ENCODE results near the gene XXYLT1.

Gene XXYLT1

DNA sequence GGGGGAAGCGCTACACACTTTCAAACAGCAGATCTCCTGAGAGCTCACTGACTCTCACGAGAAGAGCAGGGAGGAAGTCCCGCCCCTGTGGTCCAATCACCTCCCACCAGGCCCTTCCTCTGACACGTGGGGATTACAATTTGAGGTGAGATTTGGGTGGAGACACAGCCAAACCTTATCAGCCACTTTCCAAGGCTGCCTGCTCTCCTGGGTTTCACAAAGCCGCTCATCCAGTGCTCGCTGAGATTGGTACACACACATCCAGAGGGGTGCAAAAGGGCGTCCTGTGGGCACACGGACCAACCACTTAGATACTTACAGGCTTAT lies 23.1 kb downstream of the XXYLT1 start:
- no peak for TF ChIP-seq BACH2 (CRISPR knock-in tag; IDR thresholded peaks at IDR 0.05; ENCODE audit: borderline replicate concordance)
- TF ChIP-seq, protein P1, sequence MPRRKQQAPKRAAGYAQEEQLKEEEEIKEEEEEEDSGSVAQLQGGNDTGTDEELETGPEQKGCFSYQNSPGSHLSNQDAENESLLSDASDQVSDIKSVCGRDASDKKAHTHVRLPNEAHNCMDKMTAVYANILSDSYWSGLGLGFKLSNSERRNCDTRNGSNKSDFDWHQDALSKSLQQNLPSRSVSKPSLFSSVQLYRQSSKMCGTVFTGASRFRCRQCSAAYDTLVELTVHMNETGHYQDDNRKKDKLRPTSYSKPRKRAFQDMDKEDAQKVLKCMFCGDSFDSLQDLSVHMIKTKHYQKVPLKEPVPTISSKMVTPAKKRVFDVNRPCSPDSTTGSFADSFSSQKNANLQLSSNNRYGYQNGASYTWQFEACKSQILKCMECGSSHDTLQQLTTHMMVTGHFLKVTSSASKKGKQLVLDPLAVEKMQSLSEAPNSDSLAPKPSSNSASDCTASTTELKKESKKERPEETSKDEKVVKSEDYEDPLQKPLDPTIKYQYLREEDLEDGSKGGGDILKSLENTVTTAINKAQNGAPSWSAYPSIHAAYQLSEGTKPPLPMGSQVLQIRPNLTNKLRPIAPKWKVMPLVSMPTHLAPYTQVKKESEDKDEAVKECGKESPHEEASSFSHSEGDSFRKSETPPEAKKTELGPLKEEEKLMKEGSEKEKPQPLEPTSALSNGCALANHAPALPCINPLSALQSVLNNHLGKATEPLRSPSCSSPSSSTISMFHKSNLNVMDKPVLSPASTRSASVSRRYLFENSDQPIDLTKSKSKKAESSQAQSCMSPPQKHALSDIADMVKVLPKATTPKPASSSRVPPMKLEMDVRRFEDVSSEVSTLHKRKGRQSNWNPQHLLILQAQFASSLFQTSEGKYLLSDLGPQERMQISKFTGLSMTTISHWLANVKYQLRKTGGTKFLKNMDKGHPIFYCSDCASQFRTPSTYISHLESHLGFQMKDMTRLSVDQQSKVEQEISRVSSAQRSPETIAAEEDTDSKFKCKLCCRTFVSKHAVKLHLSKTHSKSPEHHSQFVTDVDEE (CRISPR knock-in tag; IDR thresholded peaks at IDR 0.05): no peak
- TF ChIP-seq, protein P2, sequence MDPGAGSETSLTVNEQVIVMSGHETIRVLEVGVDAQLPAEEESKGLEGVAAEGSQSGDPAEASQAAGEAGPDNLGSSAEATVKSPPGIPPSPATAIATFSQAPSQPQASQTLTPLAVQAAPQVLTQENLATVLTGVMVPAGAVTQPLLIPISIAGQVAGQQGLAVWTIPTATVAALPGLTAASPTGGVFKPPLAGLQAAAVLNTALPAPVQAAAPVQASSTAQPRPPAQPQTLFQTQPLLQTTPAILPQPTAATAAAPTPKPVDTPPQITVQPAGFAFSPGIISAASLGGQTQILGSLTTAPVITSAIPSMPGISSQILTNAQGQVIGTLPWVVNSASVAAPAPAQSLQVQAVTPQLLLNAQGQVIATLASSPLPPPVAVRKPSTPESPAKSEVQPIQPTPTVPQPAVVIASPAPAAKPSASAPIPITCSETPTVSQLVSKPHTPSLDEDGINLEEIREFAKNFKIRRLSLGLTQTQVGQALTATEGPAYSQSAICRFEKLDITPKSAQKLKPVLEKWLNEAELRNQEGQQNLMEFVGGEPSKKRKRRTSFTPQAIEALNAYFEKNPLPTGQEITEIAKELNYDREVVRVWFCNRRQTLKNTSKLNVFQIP (CRISPR knock-in tag; IDR thresholded peaks at IDR 0.05; ENCODE audit: borderline replicate concordance, low read depth): no peak
- no peak for TF ChIP-seq ARNTL (CRISPR knock-in tag; IDR thresholded peaks at IDR 0.05; ENCODE audit: borderline replicate concordance, low read depth)
- TF ChIP-seq GLIS3 (CRISPR knock-in tag; IDR thresholded peaks at IDR 0.05): no peak
- no peak for TF ChIP-seq ZNF70 (CRISPR knock-in tag; IDR thresholded peaks at IDR 0.05)
- no peak for TF ChIP-seq ZFP3 (CRISPR knock-in tag; IDR thresholded peaks at IDR 0.05)
- TF ChIP-seq, protein P3, sequence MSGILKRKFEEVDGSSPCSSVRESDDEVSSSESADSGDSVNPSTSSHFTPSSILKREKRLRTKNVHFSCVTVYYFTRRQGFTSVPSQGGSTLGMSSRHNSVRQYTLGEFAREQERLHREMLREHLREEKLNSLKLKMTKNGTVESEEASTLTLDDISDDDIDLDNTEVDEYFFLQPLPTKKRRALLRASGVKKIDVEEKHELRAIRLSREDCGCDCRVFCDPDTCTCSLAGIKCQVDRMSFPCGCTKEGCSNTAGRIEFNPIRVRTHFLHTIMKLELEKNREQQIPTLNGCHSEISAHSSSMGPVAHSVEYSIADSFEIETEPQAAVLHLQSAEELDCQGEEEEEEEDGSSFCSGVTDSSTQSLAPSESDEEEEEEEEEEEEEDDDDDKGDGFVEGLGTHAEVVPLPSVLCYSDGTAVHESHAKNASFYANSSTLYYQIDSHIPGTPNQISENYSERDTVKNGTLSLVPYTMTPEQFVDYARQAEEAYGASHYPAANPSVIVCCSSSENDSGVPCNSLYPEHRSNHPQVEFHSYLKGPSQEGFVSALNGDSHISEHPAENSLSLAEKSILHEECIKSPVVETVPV (CRISPR knock-in tag; IDR thresholded peaks at IDR 0.05): no peak
- no peak for TF ChIP-seq RARB (CRISPR knock-in tag; IDR thresholded peaks at IDR 0.05)
- TF ChIP-seq TCF4 (CRISPR knock-in tag; IDR thresholded peaks at IDR 0.05; ENCODE audit: borderline replicate concordance): no peak
- TF ChIP-seq OSR1 (CRISPR knock-in tag; IDR thresholded peaks at IDR 0.05): no peak
- TF ChIP-seq ZFP30 (CRISPR knock-in tag; IDR thresholded peaks at IDR 0.05): no peak
- TF ChIP-seq ZC3H10 (CRISPR knock-in tag; IDR thresholded peaks at IDR 0.05): no peak
- TF ChIP-seq ESRRG (CRISPR knock-in tag; IDR thresholded peaks at IDR 0.05): no peak

DNA sequence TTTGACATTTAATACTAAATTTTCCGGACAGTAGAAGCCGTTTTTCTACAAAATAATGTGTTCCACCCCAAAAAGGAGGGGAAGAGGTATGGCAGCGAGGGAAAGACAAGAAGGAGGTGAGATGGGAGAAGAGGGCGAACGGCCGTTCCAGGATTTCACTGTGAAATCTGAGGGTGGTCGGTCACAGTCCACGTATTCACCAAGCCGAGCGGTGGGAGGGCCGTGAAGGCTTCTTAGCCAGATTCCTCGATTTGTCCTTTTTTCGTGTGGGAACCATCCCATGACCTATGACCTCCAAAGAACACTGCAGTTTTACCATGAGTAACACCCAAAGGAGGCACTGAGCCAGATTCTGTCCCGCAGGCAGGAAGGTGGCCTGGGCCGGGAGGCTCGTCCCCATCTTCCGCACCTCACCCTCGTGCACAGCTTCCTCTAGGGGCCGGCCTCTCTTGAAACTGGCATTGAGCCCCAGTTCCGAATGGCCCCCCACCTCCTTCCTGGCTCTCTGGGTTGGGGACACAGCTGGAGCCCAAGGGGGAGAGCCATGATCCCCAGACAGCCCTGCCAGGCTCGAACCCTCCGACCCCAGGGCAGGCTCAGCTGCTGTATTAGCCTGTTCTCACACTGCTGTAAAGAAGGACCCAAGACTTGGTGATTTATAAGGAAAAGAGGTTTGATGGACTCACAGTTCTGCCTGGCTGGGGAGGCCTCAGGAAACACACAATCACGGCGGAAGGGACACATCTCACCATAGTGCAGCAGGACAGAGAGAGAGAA lies 23.7 kb downstream of the XXYLT1 start:
- TF ChIP-seq, protein P3 (CRISPR knock-in tag; IDR thresholded peaks at IDR 0.05): no peak
- TF ChIP-seq GLIS3 (CRISPR knock-in tag; IDR thresholded peaks at IDR 0.05): no peak
- TF ChIP-seq, protein P1 (CRISPR knock-in tag; IDR thresholded peaks at IDR 0.05): no peak
- no peak for TF ChIP-seq ZNF565 (CRISPR knock-in tag; conservative IDR thresholded peaks at IDR 0.05; ENCODE audit: low read depth)
- TF ChIP-seq ZNF8 (CRISPR knock-in tag; IDR thresholded peaks at IDR 0.05): no peak
- TF ChIP-seq ZFP30 (CRISPR knock-in tag; IDR thresholded peaks at IDR 0.05): no peak
- TF ChIP-seq ZFP3 (CRISPR knock-in tag; IDR thresholded peaks at IDR 0.05): no peak
- TF ChIP-seq CSDC2 (CRISPR knock-in tag; IDR thresholded peaks at IDR 0.05): no peak
- TF ChIP-seq, protein P4, sequence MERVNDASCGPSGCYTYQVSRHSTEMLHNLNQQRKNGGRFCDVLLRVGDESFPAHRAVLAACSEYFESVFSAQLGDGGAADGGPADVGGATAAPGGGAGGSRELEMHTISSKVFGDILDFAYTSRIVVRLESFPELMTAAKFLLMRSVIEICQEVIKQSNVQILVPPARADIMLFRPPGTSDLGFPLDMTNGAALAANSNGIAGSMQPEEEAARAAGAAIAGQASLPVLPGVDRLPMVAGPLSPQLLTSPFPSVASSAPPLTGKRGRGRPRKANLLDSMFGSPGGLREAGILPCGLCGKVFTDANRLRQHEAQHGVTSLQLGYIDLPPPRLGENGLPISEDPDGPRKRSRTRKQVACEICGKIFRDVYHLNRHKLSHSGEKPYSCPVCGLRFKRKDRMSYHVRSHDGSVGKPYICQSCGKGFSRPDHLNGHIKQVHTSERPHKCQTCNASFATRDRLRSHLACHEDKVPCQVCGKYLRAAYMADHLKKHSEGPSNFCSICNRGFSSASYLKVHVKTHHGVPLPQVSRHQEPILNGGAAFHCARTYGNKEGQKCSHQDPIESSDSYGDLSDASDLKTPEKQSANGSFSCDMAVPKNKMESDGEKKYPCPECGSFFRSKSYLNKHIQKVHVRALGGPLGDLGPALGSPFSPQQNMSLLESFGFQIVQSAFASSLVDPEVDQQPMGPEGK (CRISPR knock-in tag; IDR thresholded peaks at IDR 0.05; ENCODE audit: borderline replicate concordance): no peak
- no peak for TF ChIP-seq ARNTL (CRISPR knock-in tag; IDR thresholded peaks at IDR 0.05; ENCODE audit: borderline replicate concordance, low read depth)
- no peak for TF ChIP-seq ZNF70 (CRISPR knock-in tag; IDR thresholded peaks at IDR 0.05)
- no peak for TF ChIP-seq RARB (CRISPR knock-in tag; IDR thresholded peaks at IDR 0.05)
- no peak for TF ChIP-seq TCF4 (CRISPR knock-in tag; IDR thresholded peaks at IDR 0.05; ENCODE audit: borderline replicate concordance)
- TF ChIP-seq, protein P2 (CRISPR knock-in tag; IDR thresholded peaks at IDR 0.05; ENCODE audit: borderline replicate concordance, low read depth): no peak
- TF ChIP-seq BACH2 (CRISPR knock-in tag; IDR thresholded peaks at IDR 0.05; ENCODE audit: borderline replicate concordance): no peak
- no peak for TF ChIP-seq ESRRG (CRISPR knock-in tag; IDR thresholded peaks at IDR 0.05)
- no peak for TF ChIP-seq PPARA (CRISPR knock-in tag; IDR thresholded peaks at IDR 0.05; ENCODE audit: borderline replicate concordance)
- TF ChIP-seq SNAI2 (CRISPR knock-in tag; IDR thresholded peaks at IDR 0.05): no peak
- no peak for TF ChIP-seq ZC3H10 (CRISPR knock-in tag; IDR thresholded peaks at IDR 0.05)
- no peak for TF ChIP-seq OSR1 (CRISPR knock-in tag; IDR thresholded peaks at IDR 0.05)
- ATAC-seq: no peak

More for the DNA sequence above, 23.1 kb downstream of the XXYLT1 start:
- no peak for ATAC-seq
